Fibroblast of lung (primary cell): ENCODE measurements around the gene HDAC4. TPM values are rescaled to one million over a fixed set of nuclear protein-coding genes. Genes with fewer than 3 reads are reported as not detected.

ENCODE experiments used
- DNase-seq, 2 donors: peaks; one replicate each; pipeline versions ENCODE4 v3.0.0 to v3.0.0-alpha.2; 2010; ENCODE audit warnings: low read depth in 2 of 2
- H2AFZ ChIP-seq: 2 replicates; pipeline ENCODE4 v1.5.1; 2012; ENCODE audit warnings: low read length, control low read depth, inconsistent platforms
- H3K27ac ChIP-seq: 2 replicates; pipeline ENCODE4 v1.5.1; 2011; ENCODE audit warnings: low read length, control low read depth; ENCODE audit not compliant: insufficient read depth
- H3K27me3 ChIP-seq: 2 replicates; pipeline ENCODE4 v1.5.1; 2011; ENCODE audit warnings: mild to moderate bottlenecking, low read length; ENCODE audit not compliant: control insufficient read depth, insufficient read depth
- H3K36me3 ChIP-seq: 2 replicates; pipeline ENCODE4 v1.5.1; 2011; ENCODE audit warnings: low read length; ENCODE audit not compliant: control insufficient read depth, insufficient read depth
- H3K4me1 ChIP-seq: 2 replicates; pipeline ENCODE4 v1.5.1; 2011; ENCODE audit warnings: low read length; ENCODE audit not compliant: control insufficient read depth, insufficient read depth; ENCODE audit errors: extremely low read depth
- H3K4me2 ChIP-seq: 2 replicates; pipeline ENCODE4 v1.5.1; 2011; ENCODE audit warnings: low read length, control low read depth; ENCODE audit not compliant: insufficient read depth; ENCODE audit errors: extremely low read depth
- H3K4me3 ChIP-seq, 4 experiments: fragments of 200-600 bp in 1 of 4; sonication (generic) in 1 of 4; replicated peaks in 1 of 4; 2 replicates each; pipeline ENCODE4 v1.5.1; 2011 to 2016; ENCODE audit warnings: low read length in 4 of 4, low read depth in 3 of 4, mild to moderate bottlenecking in 3 of 4, control low read depth in 2 of 4, inconsistent platforms in 1 of 4, mixed read lengths in 1 of 4; ENCODE audit not compliant: insufficient read depth in 1 of 4; ENCODE audit errors: control extremely low read depth in 1 of 4
- H3K79me2 ChIP-seq: 2 replicates; pipeline ENCODE4 v1.5.1; 2012; ENCODE audit warnings: mild to moderate bottlenecking, low read length, inconsistent platforms; ENCODE audit not compliant: control insufficient read depth, insufficient read depth
- H3K9ac ChIP-seq: 2 replicates; pipeline ENCODE4 v1.5.1; 2011; ENCODE audit warnings: mild to moderate bottlenecking, low read length, control low read depth; ENCODE audit not compliant: insufficient read depth
- H3K9me3 ChIP-seq: 2 replicates; pipeline ENCODE4 v1.5.1; 2012; ENCODE audit warnings: low read depth, low read length; ENCODE audit not compliant: control insufficient read depth, insufficient read depth
- H4K20me1 ChIP-seq: 2 replicates; pipeline ENCODE4 v1.5.1; 2011; ENCODE audit warnings: low read length; ENCODE audit not compliant: control insufficient read depth, insufficient read depth; ENCODE audit errors: extremely low read depth
- EZH2 ChIP-seq: IDR thresholded peaks from 2 replicates; pipeline ENCODE4 v1.5.1; 2012; ENCODE audit warnings: low read length, control low read depth, mild to moderate bottlenecking; ENCODE audit errors: missing control alignments
- polyA plus RNA-seq, 2 donors: library from polyadenylated mRNA; depleted of rRNA in 1 of 2; stranded (reverse) in 1 of 2; unstranded in 1 of 2; fragments of >200 nt; gene quantifications; 2 replicates each; pipeline ENCODE4 v1.2.1, GENCODE V29; 2011 to 2012; ENCODE audit warnings: missing spikeins in 1 of 2
- total RNA-seq: library from RNA; depleted of rRNA; stranded (reverse); fragments of >200 nt; gene quantifications from 2 replicates; pipeline ENCODE4 v1.2.1, GENCODE V29; 2014
- TF ChIP-seq, protein P1 (sequence below), 2 donors: IDR thresholded peaks in 1 of 2; conservative IDR thresholded peaks in 1 of 2; 1 replicate in 1 of 2; 2 replicates in 1 of 2; pipeline ENCODE4 v1.5.1; 2011 to 2012; ENCODE audit warnings: low read length in 2 of 2, control low read depth in 1 of 2, inconsistent platforms in 1 of 2, low read depth in 1 of 2, mild to moderate bottlenecking in 1 of 2

The HDAC4 gene
- total and polyA plus RNA-seq, 2 donors (not counting 1 experiment from before 2014, with no cell fraction given): 7.4 to 19.8 TPM

GRCh38 chr2:239405071-239405470, 4.3 kb upstream of the HDAC4 start:
- Histone ChIP-seq H3K9ac (no peak overlapping the region), H3K27ac (no peak overlapping the region), H3K4me3 (no peak overlapping the region), H3K4me2 (no peak overlapping the region), H3K36me3 (no peaks in the 10 kb centered on the region), H3K4me1 (no peaks in the 10 kb centered on the region), H3K9me3 (no peaks in the 10 kb centered on the region), H3K27me3 (no peaks in the 10 kb centered on the region), H4K20me1 (no peaks in the 10 kb centered on the region), H3K79me2 (no peaks in the 10 kb centered on the region), H2AFZ (no peak overlapping the region)
- DNase-seq: no peak
- TF ChIP-seq, protein P1, sequence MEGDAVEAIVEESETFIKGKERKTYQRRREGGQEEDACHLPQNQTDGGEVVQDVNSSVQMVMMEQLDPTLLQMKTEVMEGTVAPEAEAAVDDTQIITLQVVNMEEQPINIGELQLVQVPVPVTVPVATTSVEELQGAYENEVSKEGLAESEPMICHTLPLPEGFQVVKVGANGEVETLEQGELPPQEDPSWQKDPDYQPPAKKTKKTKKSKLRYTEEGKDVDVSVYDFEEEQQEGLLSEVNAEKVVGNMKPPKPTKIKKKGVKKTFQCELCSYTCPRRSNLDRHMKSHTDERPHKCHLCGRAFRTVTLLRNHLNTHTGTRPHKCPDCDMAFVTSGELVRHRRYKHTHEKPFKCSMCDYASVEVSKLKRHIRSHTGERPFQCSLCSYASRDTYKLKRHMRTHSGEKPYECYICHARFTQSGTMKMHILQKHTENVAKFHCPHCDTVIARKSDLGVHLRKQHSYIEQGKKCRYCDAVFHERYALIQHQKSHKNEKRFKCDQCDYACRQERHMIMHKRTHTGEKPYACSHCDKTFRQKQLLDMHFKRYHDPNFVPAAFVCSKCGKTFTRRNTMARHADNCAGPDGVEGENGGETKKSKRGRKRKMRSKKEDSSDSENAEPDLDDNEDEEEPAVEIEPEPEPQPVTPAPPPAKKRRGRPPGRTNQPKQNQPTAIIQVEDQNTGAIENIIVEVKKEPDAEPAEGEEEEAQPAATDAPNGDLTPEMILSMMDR (conservative IDR thresholded peaks at IDR 0.05 in 1 of 2, IDR thresholded peaks at IDR 0.05 in 1 of 2; ENCODE audit: low read depth in 1 of 2, low read length in 2 of 2): no peak
- no peak for TF ChIP-seq EZH2

GRCh38 chr2:239402666-239403065, 1.8 kb upstream of the HDAC4 start:
- no peak for DNase-seq

GRCh38 chr2:239401881-239402233, 1.0 kb upstream of the HDAC4 start:
- H3K79me2 ChIP-seq: peaks cover 19% of the 10 kb centered on the region
- H3K9me3 ChIP-seq: no peaks in the 10 kb centered on the region
- H3K4me3 ChIP-seq: peak overlapping the region; percentile 74 to 88 (median 84)
- H3K27me3 ChIP-seq: no peaks in the 10 kb centered on the region
- peaks cover 2% of the 10 kb centered on the region for H3K4me1 ChIP-seq
- peak overlapping the region; percentile 100 for H3K27ac ChIP-seq
- peak overlapping the region; percentile 100 for H3K9ac ChIP-seq
- H4K20me1 ChIP-seq: no peaks in the 10 kb centered on the region
- TF ChIP-seq, protein P1 (conservative IDR thresholded peaks at IDR 0.05 in 1 of 2, IDR thresholded peaks at IDR 0.05 in 1 of 2; ENCODE audit: low read depth in 1 of 2, low read length in 2 of 2): peak in 1 of 2 donors; percentile 4
- TF ChIP-seq EZH2: no peak
- DNase-seq: no peak
- H2AFZ ChIP-seq: peak overlapping the region; percentile 86
- H3K36me3 ChIP-seq: no peaks in the 10 kb centered on the region
- peak overlapping the region; percentile 79 for H3K4me2 ChIP-seq

More at GRCh38 chr2:239402666-239403065, 1.8 kb upstream of the HDAC4 start:
- peaks cover 12% of the 10 kb centered on the region for H3K79me2 ChIP-seq
- H2AFZ ChIP-seq: no peak overlapping the region
- no peaks in the 10 kb centered on the region for H4K20me1 ChIP-seq
- no peak overlapping the region for H3K4me3 ChIP-seq
- H3K27ac ChIP-seq: no peak overlapping the region
- H3K27me3 ChIP-seq: no peaks in the 10 kb centered on the region
- H3K9me3 ChIP-seq: no peaks in the 10 kb centered on the region
- peaks cover 2% of the 10 kb centered on the region for H3K4me1 ChIP-seq
- TF ChIP-seq, protein P1 (conservative IDR thresholded peaks at IDR 0.05 in 1 of 2, IDR thresholded peaks at IDR 0.05 in 1 of 2; ENCODE audit: low read depth in 1 of 2, low read length in 2 of 2): no peak
- no peak for TF ChIP-seq EZH2
- H3K4me2 ChIP-seq: no peak overlapping the region
- H3K36me3 ChIP-seq: no peaks in the 10 kb centered on the region
- H3K9ac ChIP-seq: no peak overlapping the region
